ENCODE results near the gene CFH.

CFH gene
- long read RNA-seq: 0 reads

GRCh38 chr1:196651637-196652215 lies at the start of gene CFH:
Gene CFH, plus strand, starts transcription at chr1:196652043. Its CDS starts 75 bp downstream, at chr1:196652118.
- Histone ChIP-seq H3K27me3 (ENCODE audit: insufficient read depth, poor library complexity, severe bottlenecking) (no peaks in the 10 kb centered on the region), H3K4me3 (replicated peaks; ENCODE audit: insufficient read depth, low read length) (no peak within 1 kb of the TSS), H3K27ac (replicated peaks) (no peak within 1 kb of the TSS)
- no peak for TF ChIP-seq GABPA (IDR thresholded peaks at IDR 0.05; ENCODE audit: low read depth)
- no peak for DNase-seq (ENCODE audit: low read depth in 1 of 2, low spot score in 1 of 2)

- Histone ChIP-seq H3K4me3 (replicated peaks; ENCODE audit: insufficient read depth, low read length) (no peak overlapping the region), H3K27me3 (ENCODE audit: insufficient read depth, poor library complexity, severe bottlenecking) (peaks cover 6% of the 10 kb centered on the region), H3K27ac (replicated peaks) (no peak overlapping the region)
- DNase-seq (ENCODE audit: low read depth in 1 of 2, low spot score in 1 of 2): no peak
- no peak for TF ChIP-seq GABPA (IDR thresholded peaks at IDR 0.05; ENCODE audit: low read depth)
Observed at GRCh38 chr1:196603651-196604050, 48.2 kb upstream of the CFH start.

- Histone ChIP-seq H3K27ac (replicated peaks) (no peak overlapping the region), H3K4me3 (replicated peaks; ENCODE audit: insufficient read depth, low read length) (no peak overlapping the region), H3K27me3 (ENCODE audit: insufficient read depth, poor library complexity, severe bottlenecking) (peaks cover 19% of the 10 kb centered on the region)
- TF ChIP-seq, protein P1, sequence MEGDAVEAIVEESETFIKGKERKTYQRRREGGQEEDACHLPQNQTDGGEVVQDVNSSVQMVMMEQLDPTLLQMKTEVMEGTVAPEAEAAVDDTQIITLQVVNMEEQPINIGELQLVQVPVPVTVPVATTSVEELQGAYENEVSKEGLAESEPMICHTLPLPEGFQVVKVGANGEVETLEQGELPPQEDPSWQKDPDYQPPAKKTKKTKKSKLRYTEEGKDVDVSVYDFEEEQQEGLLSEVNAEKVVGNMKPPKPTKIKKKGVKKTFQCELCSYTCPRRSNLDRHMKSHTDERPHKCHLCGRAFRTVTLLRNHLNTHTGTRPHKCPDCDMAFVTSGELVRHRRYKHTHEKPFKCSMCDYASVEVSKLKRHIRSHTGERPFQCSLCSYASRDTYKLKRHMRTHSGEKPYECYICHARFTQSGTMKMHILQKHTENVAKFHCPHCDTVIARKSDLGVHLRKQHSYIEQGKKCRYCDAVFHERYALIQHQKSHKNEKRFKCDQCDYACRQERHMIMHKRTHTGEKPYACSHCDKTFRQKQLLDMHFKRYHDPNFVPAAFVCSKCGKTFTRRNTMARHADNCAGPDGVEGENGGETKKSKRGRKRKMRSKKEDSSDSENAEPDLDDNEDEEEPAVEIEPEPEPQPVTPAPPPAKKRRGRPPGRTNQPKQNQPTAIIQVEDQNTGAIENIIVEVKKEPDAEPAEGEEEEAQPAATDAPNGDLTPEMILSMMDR (IDR thresholded peaks at IDR 0.05; ENCODE audit: insufficient read depth, low read length): no peak
- TF ChIP-seq SPI1 (IDR thresholded peaks at IDR 0.05; ENCODE audit: borderline replicate concordance, low read depth) (no peak), GABPA (IDR thresholded peaks at IDR 0.05; ENCODE audit: low read depth) (no peak), POLR2AphosphoS5 (IDR thresholded peaks at IDR 0.05; ENCODE audit: low read depth) (no peak)
- TF ChIP-seq, protein P2, sequence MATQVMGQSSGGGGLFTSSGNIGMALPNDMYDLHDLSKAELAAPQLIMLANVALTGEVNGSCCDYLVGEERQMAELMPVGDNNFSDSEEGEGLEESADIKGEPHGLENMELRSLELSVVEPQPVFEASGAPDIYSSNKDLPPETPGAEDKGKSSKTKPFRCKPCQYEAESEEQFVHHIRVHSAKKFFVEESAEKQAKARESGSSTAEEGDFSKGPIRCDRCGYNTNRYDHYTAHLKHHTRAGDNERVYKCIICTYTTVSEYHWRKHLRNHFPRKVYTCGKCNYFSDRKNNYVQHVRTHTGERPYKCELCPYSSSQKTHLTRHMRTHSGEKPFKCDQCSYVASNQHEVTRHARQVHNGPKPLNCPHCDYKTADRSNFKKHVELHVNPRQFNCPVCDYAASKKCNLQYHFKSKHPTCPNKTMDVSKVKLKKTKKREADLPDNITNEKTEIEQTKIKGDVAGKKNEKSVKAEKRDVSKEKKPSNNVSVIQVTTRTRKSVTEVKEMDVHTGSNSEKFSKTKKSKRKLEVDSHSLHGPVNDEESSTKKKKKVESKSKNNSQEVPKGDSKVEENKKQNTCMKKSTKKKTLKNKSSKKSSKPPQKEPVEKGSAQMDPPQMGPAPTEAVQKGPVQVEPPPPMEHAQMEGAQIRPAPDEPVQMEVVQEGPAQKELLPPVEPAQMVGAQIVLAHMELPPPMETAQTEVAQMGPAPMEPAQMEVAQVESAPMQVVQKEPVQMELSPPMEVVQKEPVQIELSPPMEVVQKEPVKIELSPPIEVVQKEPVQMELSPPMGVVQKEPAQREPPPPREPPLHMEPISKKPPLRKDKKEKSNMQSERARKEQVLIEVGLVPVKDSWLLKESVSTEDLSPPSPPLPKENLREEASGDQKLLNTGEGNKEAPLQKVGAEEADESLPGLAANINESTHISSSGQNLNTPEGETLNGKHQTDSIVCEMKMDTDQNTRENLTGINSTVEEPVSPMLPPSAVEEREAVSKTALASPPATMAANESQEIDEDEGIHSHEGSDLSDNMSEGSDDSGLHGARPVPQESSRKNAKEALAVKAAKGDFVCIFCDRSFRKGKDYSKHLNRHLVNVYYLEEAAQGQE (IDR thresholded peaks at IDR 0.05; ENCODE audit: insufficient replicate concordance, low read depth): no peak
- no peak for DNase-seq (ENCODE audit: low read depth in 1 of 2, low spot score in 1 of 2)
Observed at GRCh38 chr1:196607981-196608380, 43.9 kb upstream of the CFH start.

DNA sequence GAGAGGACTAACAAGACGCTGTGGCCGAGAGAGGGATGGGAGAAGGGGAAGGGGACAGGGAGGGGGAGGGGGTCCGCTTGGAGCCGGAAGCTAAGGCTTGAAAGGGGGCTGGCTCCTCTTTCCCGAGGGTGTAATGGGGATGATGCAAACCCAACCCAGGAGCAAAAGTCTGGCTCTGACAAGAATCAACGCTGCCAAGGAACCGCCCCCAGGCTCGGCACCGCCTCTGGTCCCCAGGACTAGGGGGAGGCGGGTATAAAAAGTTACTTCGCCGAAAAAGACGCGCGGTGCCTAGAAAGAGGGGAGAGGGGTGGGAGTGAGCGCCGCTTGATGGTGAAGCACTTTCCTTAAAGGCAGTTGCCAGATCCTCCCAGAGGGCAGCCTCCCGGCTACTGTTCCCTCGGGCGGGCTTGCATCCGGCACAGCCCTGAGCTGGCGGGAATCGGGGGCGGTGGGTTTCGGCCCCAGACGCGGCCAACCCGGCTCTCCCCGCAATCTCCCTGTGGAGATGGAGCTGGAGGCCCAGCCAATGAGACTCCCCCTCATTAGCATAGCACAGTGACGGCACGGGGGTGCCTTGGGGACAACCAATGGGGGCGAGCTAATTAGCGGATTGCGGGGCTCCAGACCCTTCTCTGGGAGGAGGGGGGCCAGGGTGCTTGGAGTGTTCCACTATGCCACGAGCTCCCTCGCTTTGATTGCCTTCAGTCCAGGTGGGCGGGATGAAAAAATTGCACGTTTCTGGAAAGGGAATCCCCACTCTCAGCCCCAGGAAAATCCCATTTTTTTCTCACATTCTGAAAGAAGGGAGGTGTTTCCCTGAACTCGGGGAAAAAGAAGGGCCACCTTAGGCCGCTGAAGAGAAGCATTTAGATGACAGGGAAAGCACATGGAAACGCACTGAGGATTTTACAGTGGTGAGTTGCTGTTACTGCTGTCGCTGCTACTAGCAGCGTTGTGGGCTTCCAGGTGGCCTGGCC lies 43.2 kb upstream of the CFH start, which contains the start of gene KCNT2:
Gene KCNT2 (minus strand): TSS at position 51 of the 980 bp plus-strand sequence. CDS start 131 bp downstream, outside the sequence.
- peaks cover 19% of the 10 kb centered on the region for H3K27me3 ChIP-seq (ENCODE audit: insufficient read depth, poor library complexity, severe bottlenecking)
- no peak within 1 kb of the TSS for H3K4me3 ChIP-seq (replicated peaks; ENCODE audit: insufficient read depth, low read length)
- H3K27ac ChIP-seq (replicated peaks): no peak within 1 kb of the TSS
- TF ChIP-seq SPI1 (IDR thresholded peaks at IDR 0.05; ENCODE audit: borderline replicate concordance, low read depth): no peak
- TF ChIP-seq, protein P1 (IDR thresholded peaks at IDR 0.05; ENCODE audit: insufficient read depth, low read length): no peak
- TF ChIP-seq, protein P2 (IDR thresholded peaks at IDR 0.05; ENCODE audit: insufficient replicate concordance, low read depth): no peak
- TF ChIP-seq POLR2AphosphoS5 (IDR thresholded peaks at IDR 0.05; ENCODE audit: low read depth): no peak
- TF ChIP-seq GABPA (IDR thresholded peaks at IDR 0.05; ENCODE audit: low read depth): no peak
- no peak for DNase-seq (ENCODE audit: low read depth in 1 of 2, low spot score in 1 of 2)
